ENCODE results near the gene CFTR.

The CFTR gene

DNA sequence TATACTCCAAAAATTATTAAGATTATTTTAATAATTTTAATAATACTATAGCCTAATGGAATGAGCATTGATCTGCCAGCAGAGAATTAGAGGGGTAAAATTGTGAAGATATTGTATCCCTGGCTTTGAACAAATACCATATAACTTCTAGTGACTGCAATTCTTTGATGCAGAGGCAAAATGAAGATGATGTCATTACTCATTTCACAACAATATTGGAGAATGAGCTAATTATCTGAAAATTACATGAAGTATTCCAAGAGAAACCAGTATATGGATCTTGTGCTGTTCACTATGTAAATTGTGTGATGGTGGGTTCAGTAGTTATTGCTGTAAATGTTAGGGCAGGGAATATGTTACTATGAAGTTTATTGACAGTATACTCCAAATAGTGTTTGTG lies 80.2 kb downstream of the CFTR start:
- no peaks in the 10 kb centered on the region for H3F3A ChIP-seq (ENCODE audit: insufficient read depth)
- TF ChIP-seq, protein P1, sequence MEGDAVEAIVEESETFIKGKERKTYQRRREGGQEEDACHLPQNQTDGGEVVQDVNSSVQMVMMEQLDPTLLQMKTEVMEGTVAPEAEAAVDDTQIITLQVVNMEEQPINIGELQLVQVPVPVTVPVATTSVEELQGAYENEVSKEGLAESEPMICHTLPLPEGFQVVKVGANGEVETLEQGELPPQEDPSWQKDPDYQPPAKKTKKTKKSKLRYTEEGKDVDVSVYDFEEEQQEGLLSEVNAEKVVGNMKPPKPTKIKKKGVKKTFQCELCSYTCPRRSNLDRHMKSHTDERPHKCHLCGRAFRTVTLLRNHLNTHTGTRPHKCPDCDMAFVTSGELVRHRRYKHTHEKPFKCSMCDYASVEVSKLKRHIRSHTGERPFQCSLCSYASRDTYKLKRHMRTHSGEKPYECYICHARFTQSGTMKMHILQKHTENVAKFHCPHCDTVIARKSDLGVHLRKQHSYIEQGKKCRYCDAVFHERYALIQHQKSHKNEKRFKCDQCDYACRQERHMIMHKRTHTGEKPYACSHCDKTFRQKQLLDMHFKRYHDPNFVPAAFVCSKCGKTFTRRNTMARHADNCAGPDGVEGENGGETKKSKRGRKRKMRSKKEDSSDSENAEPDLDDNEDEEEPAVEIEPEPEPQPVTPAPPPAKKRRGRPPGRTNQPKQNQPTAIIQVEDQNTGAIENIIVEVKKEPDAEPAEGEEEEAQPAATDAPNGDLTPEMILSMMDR (IDR thresholded peaks at IDR 0.05; ENCODE audit: insufficient read depth, low read length, poor library complexity, severe bottlenecking), result no peak
- no peak overlapping the region for H3K4me3 ChIP-seq (ENCODE audit: insufficient read depth, low read length, poor library complexity, severe bottlenecking)
- no peak overlapping the region for H3K4me2 ChIP-seq (ENCODE audit: low read depth, low read length, poor library complexity, severe bottlenecking)
- no peaks in the 10 kb centered on the region for H4K20me1 ChIP-seq (ENCODE audit: low read depth, low read length)
- H3K36me3 ChIP-seq (ENCODE audit: low read length), result no peaks in the 10 kb centered on the region
- no peaks in the 10 kb centered on the region for H3K9me2 ChIP-seq (replicated peaks; ENCODE audit: insufficient read depth, low read length)
- H3K9ac ChIP-seq (ENCODE audit: low read length), result no peak overlapping the region
- H2AFZ ChIP-seq (ENCODE audit: low read depth, low read length, severe bottlenecking), result no peak overlapping the region
- H3K79me2 ChIP-seq (ENCODE audit: insufficient read depth, low read length), result no peaks in the 10 kb centered on the region
- no peaks in the 10 kb centered on the region for H3K27me3 ChIP-seq (ENCODE audit: low read length)
- no peaks in the 10 kb centered on the region for H3K9me3 ChIP-seq (ENCODE audit: insufficient read depth, low read length)
- H3K27ac ChIP-seq (ENCODE audit: low read depth, low read length), result no peak overlapping the region

DNA sequence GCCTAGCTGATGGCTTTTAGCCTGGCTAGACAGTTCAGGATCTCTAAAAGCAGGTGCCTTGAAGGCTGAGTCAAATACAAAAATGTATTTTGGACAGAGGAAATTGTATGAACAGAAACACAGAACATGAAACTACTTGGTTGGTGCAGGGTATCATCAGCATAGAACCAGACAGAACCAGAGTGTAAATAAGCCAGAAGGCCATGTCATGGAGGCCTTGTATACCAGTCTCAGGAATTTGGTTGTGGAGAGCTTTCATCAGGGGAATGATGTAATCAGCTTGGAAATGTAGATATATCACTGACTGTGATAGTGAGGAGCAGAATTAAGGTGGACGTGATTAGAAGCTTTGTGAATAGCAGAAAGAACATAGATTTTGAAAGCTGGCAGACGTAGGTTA lies 82.9 kb downstream of the CFTR start:
- no peak overlapping the region for H3K27ac ChIP-seq (ENCODE audit: low read depth, low read length)
- no peaks in the 10 kb centered on the region for H3K9me3 ChIP-seq (ENCODE audit: insufficient read depth, low read length)
- H3K4me2 ChIP-seq (ENCODE audit: low read depth, low read length, poor library complexity, severe bottlenecking), result no peak overlapping the region
- H3K79me2 ChIP-seq (ENCODE audit: insufficient read depth, low read length), result no peaks in the 10 kb centered on the region
- no peak for TF ChIP-seq EZH2phosphoT487 (conservative IDR thresholded peaks at IDR 0.05; ENCODE audit: low read length)
- TF ChIP-seq, protein P1 (IDR thresholded peaks at IDR 0.05; ENCODE audit: insufficient read depth, low read length, poor library complexity, severe bottlenecking), result no peak
- H3K36me3 ChIP-seq (ENCODE audit: low read length), result no peaks in the 10 kb centered on the region
- no peaks in the 10 kb centered on the region for H3K27me3 ChIP-seq (ENCODE audit: low read length)
- H3K9ac ChIP-seq (ENCODE audit: low read length), result no peak overlapping the region
- H4K20me1 ChIP-seq (ENCODE audit: low read depth, low read length), result no peaks in the 10 kb centered on the region
- H3K4me3 ChIP-seq (ENCODE audit: insufficient read depth, low read length, poor library complexity, severe bottlenecking), result no peak overlapping the region
- H3F3A ChIP-seq (ENCODE audit: insufficient read depth), result no peaks in the 10 kb centered on the region
- H2AFZ ChIP-seq (ENCODE audit: low read depth, low read length, severe bottlenecking), result no peak overlapping the region
- H3K9me2 ChIP-seq (replicated peaks; ENCODE audit: insufficient read depth, low read length), result no peaks in the 10 kb centered on the region

DNA sequence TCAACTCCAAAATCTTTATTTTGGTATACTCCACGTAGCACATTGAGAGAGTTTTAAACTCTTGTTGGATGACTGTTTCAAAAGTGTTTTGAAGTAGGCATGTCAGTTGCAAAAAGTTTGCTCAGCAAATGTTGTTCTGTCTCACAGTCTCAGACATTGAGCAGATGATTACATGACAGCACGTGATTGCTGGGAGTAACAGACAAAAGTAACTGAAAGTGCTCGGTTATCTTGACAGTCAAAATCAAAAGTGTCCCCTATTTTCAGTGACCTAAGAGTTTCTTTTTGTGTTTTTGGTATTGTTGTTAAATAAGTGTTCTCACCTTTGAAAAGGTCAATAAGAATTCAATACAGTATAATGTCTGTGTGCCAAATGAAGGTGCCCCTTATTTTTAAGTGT lies 84.3 kb downstream of the CFTR start:
- Histone ChIP-seq H3K27ac (ENCODE audit: low read depth, low read length) (no peak overlapping the region), H2AFZ (ENCODE audit: low read depth, low read length, severe bottlenecking) (no peak overlapping the region), H3K9ac (ENCODE audit: low read length) (no peak overlapping the region), H3F3A (ENCODE audit: insufficient read depth) (no peaks in the 10 kb centered on the region), H3K4me2 (ENCODE audit: low read depth, low read length, poor library complexity, severe bottlenecking) (no peak overlapping the region), H3K9me2 (replicated peaks; ENCODE audit: insufficient read depth, low read length) (no peaks in the 10 kb centered on the region), H4K20me1 (ENCODE audit: low read depth, low read length) (no peaks in the 10 kb centered on the region), H3K27me3 (ENCODE audit: low read length) (no peaks in the 10 kb centered on the region), H3K36me3 (ENCODE audit: low read length) (no peaks in the 10 kb centered on the region), H3K4me3 (ENCODE audit: insufficient read depth, low read length, poor library complexity, severe bottlenecking) (no peak overlapping the region), H3K79me2 (ENCODE audit: insufficient read depth, low read length) (no peaks in the 10 kb centered on the region), H3K9me3 (ENCODE audit: insufficient read depth, low read length) (no peaks in the 10 kb centered on the region)
- TF ChIP-seq EZH2phosphoT487 (conservative IDR thresholded peaks at IDR 0.05; ENCODE audit: low read length), result no peak
- TF ChIP-seq, protein P1 (IDR thresholded peaks at IDR 0.05; ENCODE audit: insufficient read depth, low read length, poor library complexity, severe bottlenecking), result no peak

DNA sequence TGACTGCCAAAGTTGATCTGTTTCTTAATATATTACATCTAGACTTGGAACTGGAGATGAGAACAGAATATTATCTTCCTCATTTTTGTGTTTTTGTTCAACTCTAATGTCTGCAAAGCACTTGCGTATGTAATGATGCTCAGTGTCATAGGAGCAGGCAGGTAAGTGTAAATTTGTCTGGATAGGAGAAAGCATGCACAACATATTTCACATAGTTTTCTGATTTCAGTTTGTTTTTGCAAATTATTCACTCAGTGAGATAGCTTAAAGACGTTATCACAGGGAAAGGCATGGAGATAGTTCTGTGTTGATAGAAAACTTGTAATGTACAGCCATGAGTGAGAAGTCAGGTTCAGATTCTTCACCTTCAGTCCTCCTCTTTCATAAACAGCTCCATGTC lies 84.8 kb downstream of the CFTR start:
- Histone ChIP-seq H3K79me2 (ENCODE audit: insufficient read depth, low read length) (no peaks in the 10 kb centered on the region), H3K4me3 (ENCODE audit: insufficient read depth, low read length, poor library complexity, severe bottlenecking) (no peak overlapping the region), H3K9me2 (replicated peaks; ENCODE audit: insufficient read depth, low read length) (no peaks in the 10 kb centered on the region), H3K36me3 (ENCODE audit: low read length) (no peaks in the 10 kb centered on the region), H2AFZ (ENCODE audit: low read depth, low read length, severe bottlenecking) (no peak overlapping the region), H3F3A (ENCODE audit: insufficient read depth) (no peaks in the 10 kb centered on the region), H3K27ac (ENCODE audit: low read depth, low read length) (no peak overlapping the region), H3K27me3 (ENCODE audit: low read length) (no peaks in the 10 kb centered on the region), H4K20me1 (ENCODE audit: low read depth, low read length) (no peaks in the 10 kb centered on the region), H3K9ac (ENCODE audit: low read length) (no peak overlapping the region), H3K9me3 (ENCODE audit: insufficient read depth, low read length) (no peaks in the 10 kb centered on the region), H3K4me2 (ENCODE audit: low read depth, low read length, poor library complexity, severe bottlenecking) (no peak overlapping the region)
- TF ChIP-seq, protein P1 (IDR thresholded peaks at IDR 0.05; ENCODE audit: insufficient read depth, low read length, poor library complexity, severe bottlenecking), result no peak
- TF ChIP-seq EZH2phosphoT487 (conservative IDR thresholded peaks at IDR 0.05; ENCODE audit: low read length), result no peak
